Neural cell (in vitro differentiated cells): ENCODE data around the gene UNC5CL. TPM values are rescaled to one million over a fixed set of nuclear protein-coding genes. Genes with fewer than 3 reads are reported as not detected.

ENCODE experiments used
- H2AFZ ChIP-seq: fragments of 200-600, 300-800 bp; sonication (generic), shearing (Covaris generic); 2 replicates; pipeline ENCODE4 v1.6.0; 2014; ENCODE audit warnings: low read depth, mild to moderate bottlenecking, antibody characterized with exemption, low read length, moderate library complexity
- H3F3A ChIP-seq: fragments of 200-600 bp; shearing (Covaris generic); 2 replicates; pipeline ENCODE4 v1.6.1; 2016; ENCODE audit warnings: mild to moderate bottlenecking, moderate library complexity, mixed read lengths, antibody characterized with exemption, low read length; ENCODE audit not compliant: insufficient read depth, poor library complexity, severe bottlenecking
- H3K27ac ChIP-seq: fragments of 200-600, 300-800 bp; sonication (generic), shearing (Covaris generic); 2 replicates; pipeline ENCODE4 v1.5.1; 2014; ENCODE audit warnings: mild to moderate bottlenecking, low read length, moderate library complexity
- H3K27me3 ChIP-seq: fragments of 300-800, 200-600 bp; sonication (generic), shearing (Covaris generic); 2 replicates; pipeline ENCODE4 v1.6.0; 2014; ENCODE audit warnings: mild to moderate bottlenecking, low read depth, low read length, moderate library complexity; ENCODE audit not compliant: insufficient read depth
- H3K36me3 ChIP-seq: fragments of 300-800, 200-600 bp; sonication (generic), shearing (Covaris generic); 2 replicates; pipeline ENCODE4 v1.5.1; 2014; ENCODE audit warnings: mild to moderate bottlenecking, antibody characterized with exemption, low read length, moderate library complexity; ENCODE audit not compliant: insufficient read depth
- H3K4me2 ChIP-seq: fragments of 300-800, 200-600 bp; sonication (generic), shearing (Covaris generic); 2 replicates; pipeline ENCODE4 v1.6.0; 2014; ENCODE audit warnings: mild to moderate bottlenecking, low read length
- H3K4me3 ChIP-seq: fragments of 300-800, 200-600 bp; sonication (generic), shearing (Covaris generic); 2 replicates; pipeline ENCODE4 v1.5.1; 2014; ENCODE audit warnings: mild to moderate bottlenecking, low read length, moderate library complexity
- H3K79me2 ChIP-seq: fragments of 200-600 bp; shearing (Covaris generic); replicated peaks from 2 replicates; pipeline ENCODE4 v1.6.0; 2014; ENCODE audit warnings: mild to moderate bottlenecking, low read length, moderate library complexity; ENCODE audit not compliant: insufficient read depth
- H3K9ac ChIP-seq: fragments of 300-800, 200-600 bp; sonication (generic), shearing (Covaris generic); 2 replicates; pipeline ENCODE4 v1.6.1; 2016; ENCODE audit warnings: mild to moderate bottlenecking, low read length, mixed read lengths
- H3K9me2 ChIP-seq: fragments of 200-600 bp; shearing (Covaris generic); 2 replicates; pipeline ENCODE4 v1.6.1; 2016; ENCODE audit warnings: mild to moderate bottlenecking, low read length, mixed read lengths; ENCODE audit not compliant: insufficient read depth
- H3K9me3 ChIP-seq: fragments of 200-600, 300-800 bp; sonication (generic), shearing (Covaris generic); 2 replicates; pipeline ENCODE4 v1.6.1; 2016; ENCODE audit warnings: mild to moderate bottlenecking, mixed run types, low read length, moderate library complexity, mixed read lengths
- H4K20me1 ChIP-seq: fragments of 200-600 bp; shearing (Covaris generic); 2 replicates; pipeline ENCODE4 v1.6.1; 2016; ENCODE audit warnings: mild to moderate bottlenecking, mixed run types; ENCODE audit not compliant: insufficient read depth
- CTCF ChIP-seq: fragments of 450-650 bp; IDR thresholded peaks from 2 replicates; pipeline ENCODE4 v1.5.1; 2014; ENCODE audit warnings: antibody characterized with exemption, mild to moderate bottlenecking, moderate library complexity; ENCODE audit not compliant: poor library complexity, severe bottlenecking
- EP300 ChIP-seq: fragments of 450-650 bp; conservative IDR thresholded peaks from 2 replicates; pipeline ENCODE4 v1.6.1; 2014; ENCODE audit warnings: antibody characterized with exemption, mild to moderate bottlenecking, moderate library complexity; ENCODE audit not compliant: poor library complexity, severe bottlenecking
- EZH2 ChIP-seq: fragments of 200-600, 300-800 bp; shearing (Covaris generic), sonication (generic); IDR thresholded peaks from 2 replicates; pipeline ENCODE4 v1.6.1; 2014; ENCODE audit warnings: antibody characterized with exemption, low read length, borderline replicate concordance, mild to moderate bottlenecking; ENCODE audit not compliant: insufficient read depth, poor library complexity, severe bottlenecking
- MXI1 ChIP-seq: fragments of 450-650 bp; conservative IDR thresholded peaks from 2 replicates; pipeline ENCODE4 v1.6.1; 2014; ENCODE audit warnings: antibody characterized with exemption, mild to moderate bottlenecking; ENCODE audit not compliant: poor library complexity, severe bottlenecking
- POLR2AphosphoS5 ChIP-seq: IDR thresholded peaks from 2 replicates; pipeline ENCODE4 v1.6.1; 2012
- RAD21 ChIP-seq: fragments of 450-650 bp; conservative IDR thresholded peaks from 2 replicates; pipeline ENCODE4 v1.6.1; 2014; ENCODE audit warnings: antibody characterized with exemption, mild to moderate bottlenecking, moderate library complexity
- REST ChIP-seq: IDR thresholded peaks from 2 replicates; pipeline ENCODE4 v1.6.1; 2012; ENCODE audit warnings: borderline replicate concordance
- SMC3 ChIP-seq: fragments of 450-650 bp; conservative IDR thresholded peaks from 2 replicates; pipeline ENCODE4 v1.6.1; 2014; ENCODE audit warnings: antibody characterized with exemption, mild to moderate bottlenecking, moderate library complexity; ENCODE audit not compliant: poor library complexity
- TAF1 ChIP-seq: IDR thresholded peaks from 2 replicates; pipeline ENCODE4 v1.6.1; 2012; ENCODE audit warnings: low read depth
- polyA plus RNA-seq: library from polyadenylated mRNA; depleted of rRNA; stranded (reverse); fragments of >200 nt; gene quantifications from 2 replicates; pipeline ENCODE4 v1.2.3, GENCODE V29; 2014

UNC5CL gene
- polyA plus RNA-seq, 1 donor from 2014 or later, result 1.0 TPM

- no peaks in the 10 kb centered on the region for H3K79me2 ChIP-seq
- no peaks in the 10 kb centered on the region for H3F3A ChIP-seq
- no peaks in the 10 kb centered on the region for H3K36me3 ChIP-seq
- no peak within 1 kb of the TSS for H3K4me2 ChIP-seq
- H3K4me3 ChIP-seq, result no peak within 1 kb of the TSS
- no peak within 1 kb of the TSS for H2AFZ ChIP-seq
- no peak within 1 kb of the TSS for H3K27ac ChIP-seq
- H3K27me3 ChIP-seq, result no peaks in the 10 kb centered on the region
- H3K9ac ChIP-seq, result no peak within 1 kb of the TSS
- no peaks in the 10 kb centered on the region for H4K20me1 ChIP-seq
- H3K9me2 ChIP-seq, result no peaks in the 10 kb centered on the region
- TF ChIP-seq CTCF (no peak), EZH2 (no peak), REST (no peak), POLR2AphosphoS5 (no peak), MXI1 (no peak), SMC3 (no peak), EP300 (no peak), RAD21 (no peak), TAF1 (no peak)
- no peaks in the 10 kb centered on the region for H3K9me3 ChIP-seq
These were observed 3.4 kb upstream of the UNC5CL start, which contains the start of gene TSPO2 for GRCh38 chr6:41042226-41043055. TSPO2 (plus strand) TSS chr6:41042467; CDS start chr6:41042986, 519 bp downstream.

- Histone ChIP-seq H2AFZ (no peak overlapping the region), H3K27me3 (no peaks in the 10 kb centered on the region), H3K4me3 (no peak overlapping the region), H3K9me3 (no peaks in the 10 kb centered on the region), H3K9me2 (no peaks in the 10 kb centered on the region), H4K20me1 (no peaks in the 10 kb centered on the region), H3K27ac (no peak overlapping the region), H3K4me2 (no peak overlapping the region), H3K79me2 (no peaks in the 10 kb centered on the region), H3K9ac (no peak overlapping the region), H3F3A (no peaks in the 10 kb centered on the region), H3K36me3 (no peaks in the 10 kb centered on the region)
- TF ChIP-seq TAF1 (no peak), MXI1 (no peak), REST (no peak), RAD21 (no peak), EZH2 (no peak), EP300 (no peak), SMC3 (no peak), POLR2AphosphoS5 (no peak), CTCF (no peak)
These were observed 2.0 kb upstream of the UNC5CL start for GRCh38 chr6:41040940-41041536.
